WTC11 (cell line): Measurements from ENCODE around the gene U2SURP.

ENCODE experiments used
- ATF1 ChIP-seq: sonication (generic); formaldehyde crosslinking; IDR thresholded peaks from 2 replicates; pipeline ENCODE4 v1.8.1; 2023; ENCODE audit warnings: mild to moderate bottlenecking, moderate library complexity, missing genetic modification reagents
- E2F1 ChIP-seq: sonication (generic); formaldehyde crosslinking; IDR thresholded peaks from 2 replicates; pipeline ENCODE4 v1.8.0; 2022; ENCODE audit warnings: mild to moderate bottlenecking, missing genetic modification reagents
- ETV6 ChIP-seq: sonication (generic); formaldehyde crosslinking; IDR thresholded peaks from 2 replicates; pipeline ENCODE4 v1.8.1; 2022; ENCODE audit warnings: mild to moderate bottlenecking, missing genetic modification reagents
- GABPB1 ChIP-seq: sonication (generic); formaldehyde crosslinking; IDR thresholded peaks from 2 replicates; pipeline ENCODE4 v1.8.1; 2023; ENCODE audit warnings: mild to moderate bottlenecking, missing genetic modification reagents
- KAT7 ChIP-seq: sonication (generic); formaldehyde crosslinking; IDR thresholded peaks from 2 replicates; pipeline ENCODE4 v1.8.1; 2023; ENCODE audit warnings: missing genetic modification reagents, mild to moderate bottlenecking, borderline replicate concordance
- NFE2L1 ChIP-seq: sonication (generic); formaldehyde crosslinking; IDR thresholded peaks from 2 replicates; pipeline ENCODE4 v1.8.1; 2023; ENCODE audit warnings: missing genetic modification reagents
- NR1H2 ChIP-seq: sonication (generic); formaldehyde crosslinking; IDR thresholded peaks from 2 replicates; pipeline ENCODE4 v1.9.0; 2021; ENCODE audit warnings: mild to moderate bottlenecking, moderate library complexity, missing genetic modification reagents
- RORB ChIP-seq: fragments of 250-450 bp; sonication (Bioruptor Pico); IDR thresholded peaks from 2 replicates; pipeline ENCODE4 v1.9.0; 2021; ENCODE audit warnings: mild to moderate bottlenecking
- ZNF396 ChIP-seq: fragments of 250-450 bp; sonication (Bioruptor Pico); IDR thresholded peaks from 2 replicates; pipeline ENCODE4 v1.8.0; 2021; ENCODE audit warnings: mild to moderate bottlenecking, moderate library complexity, borderline replicate concordance
- TF ChIP-seq, protein P1 (sequence below): fragments of 200-600 bp; IDR thresholded peaks from 2 replicates; pipeline ENCODE4 v1.8.0; 2022; ENCODE audit warnings: antibody characterized with exemption

DNA sequence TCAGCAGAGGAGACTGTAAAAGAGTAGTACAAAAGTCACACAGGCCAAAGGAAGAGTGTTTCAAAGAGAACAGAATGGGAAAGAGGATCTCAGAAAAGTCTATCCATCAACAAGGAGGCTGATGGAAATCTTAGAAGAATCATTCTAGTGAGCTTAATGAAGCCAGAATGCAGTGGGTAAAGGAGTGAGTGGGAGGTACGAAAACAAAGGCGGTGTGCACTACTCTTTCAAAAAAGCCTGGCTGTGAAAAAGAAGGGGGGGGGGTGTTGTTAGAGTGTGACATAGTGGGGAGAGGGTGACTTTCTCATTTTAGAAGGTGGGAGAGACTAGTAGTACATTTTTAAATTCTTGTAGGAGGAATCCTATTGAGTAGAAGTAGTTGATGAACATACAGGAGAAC is 49.6 kb upstream of the U2SURP start:
- TF ChIP-seq, protein P1, sequence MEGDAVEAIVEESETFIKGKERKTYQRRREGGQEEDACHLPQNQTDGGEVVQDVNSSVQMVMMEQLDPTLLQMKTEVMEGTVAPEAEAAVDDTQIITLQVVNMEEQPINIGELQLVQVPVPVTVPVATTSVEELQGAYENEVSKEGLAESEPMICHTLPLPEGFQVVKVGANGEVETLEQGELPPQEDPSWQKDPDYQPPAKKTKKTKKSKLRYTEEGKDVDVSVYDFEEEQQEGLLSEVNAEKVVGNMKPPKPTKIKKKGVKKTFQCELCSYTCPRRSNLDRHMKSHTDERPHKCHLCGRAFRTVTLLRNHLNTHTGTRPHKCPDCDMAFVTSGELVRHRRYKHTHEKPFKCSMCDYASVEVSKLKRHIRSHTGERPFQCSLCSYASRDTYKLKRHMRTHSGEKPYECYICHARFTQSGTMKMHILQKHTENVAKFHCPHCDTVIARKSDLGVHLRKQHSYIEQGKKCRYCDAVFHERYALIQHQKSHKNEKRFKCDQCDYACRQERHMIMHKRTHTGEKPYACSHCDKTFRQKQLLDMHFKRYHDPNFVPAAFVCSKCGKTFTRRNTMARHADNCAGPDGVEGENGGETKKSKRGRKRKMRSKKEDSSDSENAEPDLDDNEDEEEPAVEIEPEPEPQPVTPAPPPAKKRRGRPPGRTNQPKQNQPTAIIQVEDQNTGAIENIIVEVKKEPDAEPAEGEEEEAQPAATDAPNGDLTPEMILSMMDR, result no peak
- TF ChIP-seq GABPB1 (no peak), ATF1 (no peak), KAT7 (no peak), ETV6 (no peak), NFE2L1 (CRISPR knock-in tag) (no peak), E2F1 (no peak), RORB (no peak), ZNF396 (no peak), NR1H2 (CRISPR knock-in tag) (no peak)
